GM10847 (cell line): ENCODE data around the gene ANKRD42.

Experiments
- POLR2A ChIP-seq: IDR thresholded peaks from 2 replicates; pipeline ENCODE4 v1.6.1; 2011; ENCODE audit not compliant: insufficient read length; ENCODE audit errors: extremely low read depth

ANKRD42 gene

DNA sequence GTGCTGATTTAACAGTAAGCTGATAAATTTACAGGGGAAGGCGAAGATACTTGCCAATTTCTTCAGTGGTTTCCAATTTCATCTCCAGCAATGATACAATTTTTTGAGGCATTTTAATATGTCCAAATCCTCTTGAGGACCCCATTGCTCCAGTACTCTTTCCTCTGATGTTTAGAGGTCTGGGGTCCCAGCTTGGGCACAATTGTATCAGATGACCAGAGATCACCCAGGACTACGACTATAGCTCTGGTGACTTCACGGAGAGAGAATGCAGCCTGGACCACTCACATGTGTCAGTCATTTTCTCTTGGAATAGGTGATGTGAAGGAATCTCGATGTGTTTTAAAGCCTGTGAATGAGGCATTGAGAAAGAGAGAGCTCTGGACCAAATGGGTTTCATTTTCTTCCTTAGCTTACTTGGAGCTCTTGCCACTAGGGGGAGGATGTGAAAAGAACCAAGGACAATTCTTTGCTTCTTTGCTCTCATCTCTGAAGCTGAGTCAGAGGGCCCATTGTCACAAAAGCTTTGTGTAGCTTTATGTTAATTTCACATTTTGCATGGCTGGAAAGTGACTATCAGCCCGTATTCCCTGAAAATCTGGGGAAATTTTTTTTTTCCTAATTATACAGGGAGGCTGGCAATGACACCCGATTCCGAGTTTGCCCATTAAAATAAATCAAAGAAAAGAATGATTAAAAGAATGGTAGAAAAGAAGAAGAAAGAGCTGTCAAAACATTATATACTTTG lies 99.4 kb downstream of the ANKRD42 start:
- TF ChIP-seq POLR2A: no peak

- no peak for TF ChIP-seq POLR2A
Measured at GRCh38 chr11:83293457-83293774, 99.9 kb downstream of the ANKRD42 start.

DNA sequence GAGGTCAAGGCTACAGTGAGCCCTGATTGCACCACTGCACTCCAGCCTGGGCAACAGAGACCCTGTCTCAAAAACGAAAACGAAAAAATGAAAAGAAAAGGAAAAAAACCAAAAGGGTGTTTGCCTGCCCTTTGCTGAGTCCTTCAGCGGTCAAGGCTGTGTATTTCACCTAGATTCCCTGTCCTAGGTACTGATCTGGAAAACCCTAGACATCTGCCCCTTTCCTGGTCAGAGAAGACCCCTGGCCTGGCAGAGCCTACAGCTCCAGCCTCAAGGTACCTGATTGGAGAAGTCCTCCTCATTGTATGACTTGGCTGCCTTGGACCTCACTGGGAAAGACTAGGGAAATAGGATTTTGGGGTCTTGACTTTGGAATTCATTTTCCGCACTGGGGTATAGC lies 100.7 kb downstream of the ANKRD42 start:
- no peak for TF ChIP-seq POLR2A
